ENCODE results near the gene BCAR3. TPM values are rescaled to one million over a fixed set of nuclear protein-coding genes. Genes with fewer than 3 reads are reported as not detected.

BCAR3 gene
- total RNA-seq, 2 experiments from 2014 or later: 0.71 to 0.91 TPM

GRCh38 chr1:93623875-93624274 is 57.8 kb downstream of the BCAR3 start:
- no peaks in the 10 kb centered on the region for H3K36me3 Mint-ChIP-seq
- no peak overlapping the region for H3K27ac Mint-ChIP-seq
- no peaks in the 10 kb centered on the region for H3K9me3 Mint-ChIP-seq
- H3K27me3 Mint-ChIP-seq: no peaks in the 10 kb centered on the region
- ATAC-seq (ENCODE audit: low read depth) (no peak), DNase-seq (no peak)
- no peak overlapping the region for H3K4me3 Mint-ChIP-seq
- POLR2A ChIA-PET: no interaction called here
- peaks cover 2% of the 10 kb centered on the region for H3K4me1 Mint-ChIP-seq

- ATAC-seq (ENCODE audit: low read depth): no peak
- no peak overlapping the region for H3K4me3 Mint-ChIP-seq
- no peaks in the 10 kb centered on the region for H3K36me3 Mint-ChIP-seq
- DNase-seq: no peak
- H3K4me1 Mint-ChIP-seq: peaks cover 2% of the 10 kb centered on the region
- H3K9me3 Mint-ChIP-seq: no peaks in the 10 kb centered on the region
- H3K27me3 Mint-ChIP-seq: no peaks in the 10 kb centered on the region
- POLR2A ChIA-PET: no interaction called here
- no peak overlapping the region for H3K27ac Mint-ChIP-seq
Observed at GRCh38 chr1:93623436-93623835, 58.2 kb downstream of the BCAR3 start.

DNA sequence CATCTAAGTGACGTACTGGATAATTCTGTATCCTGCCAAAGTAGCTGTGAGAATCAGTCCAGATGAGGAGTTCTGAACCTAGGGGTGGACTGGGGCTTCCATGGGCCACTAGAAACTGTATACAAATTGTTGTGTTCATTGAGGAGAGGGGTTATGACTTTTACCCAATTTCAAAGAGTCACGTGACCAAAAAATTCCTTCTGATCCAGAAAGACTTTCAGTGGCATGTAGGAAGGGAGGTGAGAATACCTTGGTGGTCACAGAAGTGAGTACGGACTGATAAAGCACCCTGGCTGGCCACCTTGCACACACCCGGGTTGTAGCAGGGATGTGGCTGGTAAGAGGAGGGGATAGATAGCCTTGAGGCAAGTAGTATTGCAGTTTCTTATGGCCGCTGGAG is 60.4 kb downstream of the BCAR3 start:
- Mint-ChIP-seq H3K4me1 (peaks cover 2% of the 10 kb centered on the region), H3K9me3 (no peaks in the 10 kb centered on the region), H3K36me3 (no peaks in the 10 kb centered on the region), H3K4me3 (no peak overlapping the region), H3K27ac (no peak overlapping the region), H3K27me3 (no peaks in the 10 kb centered on the region)
- DNase-seq (no peak), ATAC-seq (ENCODE audit: low read depth) (no peak)
- POLR2A ChIA-PET: no interaction called here

DNA sequence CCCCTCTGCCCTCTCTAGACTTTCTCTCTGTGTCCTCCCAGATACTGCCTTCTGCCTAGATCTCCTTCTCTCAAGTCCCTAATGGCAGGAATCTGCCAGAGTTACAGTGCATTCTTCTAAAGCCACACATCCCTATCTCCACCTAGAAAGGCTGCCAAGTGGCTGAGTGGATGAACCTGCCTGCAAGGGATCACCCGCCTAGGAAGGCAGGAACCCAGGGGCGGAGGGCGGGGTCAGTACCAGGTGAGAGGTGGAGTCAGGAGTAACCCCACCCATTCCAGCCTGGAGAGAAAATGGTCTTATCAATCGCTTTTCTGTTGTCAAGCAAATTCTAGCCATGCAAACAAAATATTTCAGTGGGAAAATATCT is 60.8 kb downstream of the BCAR3 start:
- no peak overlapping the region for H3K27ac Mint-ChIP-seq
- POLR2A ChIA-PET: no interaction called here

GRCh38 chr1:93620172-93620840 is 61.3 kb downstream of the BCAR3 start:
- POLR2A ChIA-PET: no interaction called here
- no peaks in the 10 kb centered on the region for H3K9me3 Mint-ChIP-seq
- H3K4me1 Mint-ChIP-seq: peaks cover 2% of the 10 kb centered on the region
- H3K27me3 Mint-ChIP-seq: no peaks in the 10 kb centered on the region
- no peak for ATAC-seq (ENCODE audit: low read depth)
- no peaks in the 10 kb centered on the region for H3K36me3 Mint-ChIP-seq
- H3K27ac Mint-ChIP-seq: no peak overlapping the region
- no peak for DNase-seq
- H3K4me3 Mint-ChIP-seq: no peak overlapping the region

More for the DNA sequence above, 60.8 kb downstream of the BCAR3 start:
- H3K27me3 Mint-ChIP-seq: no peaks in the 10 kb centered on the region
- no peak overlapping the region for H3K4me3 Mint-ChIP-seq
- no peak for DNase-seq
- H3K9me3 Mint-ChIP-seq: no peaks in the 10 kb centered on the region
- H3K4me1 Mint-ChIP-seq: peaks cover 2% of the 10 kb centered on the region
- H3K36me3 Mint-ChIP-seq: no peaks in the 10 kb centered on the region
- no peak for ATAC-seq (ENCODE audit: low read depth)

GRCh38 chr1:93619507-93620171 is 62.0 kb downstream of the BCAR3 start:
- H3K27me3 Mint-ChIP-seq: no peaks in the 10 kb centered on the region
- no peak overlapping the region for H3K27ac Mint-ChIP-seq
- H3K36me3 Mint-ChIP-seq: no peaks in the 10 kb centered on the region
- ATAC-seq (ENCODE audit: low read depth): no peak
- H3K4me1 Mint-ChIP-seq: peaks cover 2% of the 10 kb centered on the region
- no peak overlapping the region for H3K4me3 Mint-ChIP-seq
- POLR2A ChIA-PET: no interaction called here
- no peaks in the 10 kb centered on the region for H3K9me3 Mint-ChIP-seq
- DNase-seq: no peak

DNA sequence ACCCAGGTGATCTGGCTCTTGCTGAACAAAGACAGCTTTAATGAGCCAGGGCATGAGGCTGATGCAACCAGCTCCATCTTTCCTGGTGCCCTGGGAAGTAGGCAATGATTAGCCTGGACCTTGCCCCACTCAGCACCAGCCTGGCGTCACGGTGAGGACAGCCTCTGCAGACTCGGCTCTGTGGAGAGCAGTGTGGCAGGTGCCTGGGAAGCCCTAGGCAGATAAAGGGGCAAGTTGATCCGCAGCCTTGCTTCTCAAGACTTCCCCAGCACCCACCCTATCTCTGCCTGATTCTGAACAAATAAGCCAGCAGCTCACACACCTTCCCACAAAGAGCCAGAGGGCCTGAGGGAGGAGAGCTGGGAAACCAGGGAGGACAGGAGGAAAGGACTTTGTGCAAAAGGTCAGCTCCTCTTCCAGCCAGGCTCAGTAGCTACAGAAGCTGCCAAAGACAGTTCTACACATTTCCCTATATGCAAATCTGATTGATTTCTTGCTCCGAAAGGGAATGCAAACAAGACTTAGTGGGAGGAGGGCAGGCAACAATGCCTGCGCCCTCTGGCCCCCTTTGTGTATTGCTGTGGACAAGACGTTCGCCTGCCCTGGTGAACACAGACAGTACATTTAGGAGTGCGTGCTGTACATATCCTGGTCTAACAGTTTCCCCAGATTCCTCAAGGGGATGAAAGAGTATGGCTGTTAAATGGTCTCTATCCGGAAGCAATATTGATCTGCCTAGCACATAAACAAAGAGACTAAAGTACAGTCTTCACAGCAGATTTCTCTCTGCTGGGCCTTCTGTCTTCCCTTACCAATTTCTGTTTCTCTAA is 63.8 kb downstream of the BCAR3 start:
- DNase-seq (no peak), ATAC-seq (ENCODE audit: low read depth) (no peak)
- no peaks in the 10 kb centered on the region for H3K9me3 Mint-ChIP-seq
- no peaks in the 10 kb centered on the region for H3K36me3 Mint-ChIP-seq
- no peak overlapping the region for H3K4me3 Mint-ChIP-seq
- peaks cover 2% of the 10 kb centered on the region for H3K4me1 Mint-ChIP-seq
- no peak overlapping the region for H3K27ac Mint-ChIP-seq
- peaks cover 4% of the 10 kb centered on the region for H3K27me3 Mint-ChIP-seq
- POLR2A ChIA-PET: interaction anchor here (0.7 kb wide), 1 partner anchor 16 kb away, joined by 5 read pairs; no protein-coding TSS in a partner anchor

- ATAC-seq (ENCODE audit: low read depth): no peak
- H3K36me3 Mint-ChIP-seq: no peaks in the 10 kb centered on the region
- no peak for DNase-seq
- H3K4me1 Mint-ChIP-seq: peaks cover 2% of the 10 kb centered on the region
- no peaks in the 10 kb centered on the region for H3K9me3 Mint-ChIP-seq
- POLR2A ChIA-PET: no interaction called here
- H3K27ac Mint-ChIP-seq: no peak overlapping the region
- peaks cover 4% of the 10 kb centered on the region for H3K27me3 Mint-ChIP-seq
- no peak overlapping the region for H3K4me3 Mint-ChIP-seq
Observed at GRCh38 chr1:93616996-93617669, 64.5 kb downstream of the BCAR3 start.

- Mint-ChIP-seq H3K36me3 (no peaks in the 10 kb centered on the region), H3K27ac (no peak overlapping the region), H3K27me3 (peaks cover 4% of the 10 kb centered on the region), H3K9me3 (no peaks in the 10 kb centered on the region), H3K4me1 (peaks cover 2% of the 10 kb centered on the region), H3K4me3 (no peak overlapping the region)
- ATAC-seq (ENCODE audit: low read depth) (no peak), DNase-seq (no peak)
- POLR2A ChIA-PET: interaction anchor here (0.6 kb wide), 1 partner anchor 833 kb away, joined by 3 read pairs; no protein-coding TSS in a partner anchor
Observed at GRCh38 chr1:93616221-93616995, 65.2 kb downstream of the BCAR3 start.

- no peak for DNase-seq
- ATAC-seq (ENCODE audit: low read depth): no peak
- Mint-ChIP-seq H3K27me3 (peaks cover 4% of the 10 kb centered on the region), H3K4me1 (peaks cover 1% of the 10 kb centered on the region), H3K9me3 (no peaks in the 10 kb centered on the region), H3K4me3 (no peak overlapping the region), H3K27ac (no peak overlapping the region), H3K36me3 (no peaks in the 10 kb centered on the region)
- POLR2A ChIA-PET: interaction anchor here (0.6 kb wide), 1 partner anchor 832 kb away, joined by 3 read pairs; no protein-coding TSS in a partner anchor
Observed at GRCh38 chr1:93615582-93616150, 66.0 kb downstream of the BCAR3 start.

GRCh38 chr1:93614986-93615581 is 66.6 kb downstream of the BCAR3 start:
- Mint-ChIP-seq H3K9me3 (no peaks in the 10 kb centered on the region), H3K4me3 (no peak overlapping the region), H3K4me1 (no peaks in the 10 kb centered on the region), H3K36me3 (no peaks in the 10 kb centered on the region), H3K27ac (no peak overlapping the region), H3K27me3 (peaks cover 4% of the 10 kb centered on the region)
- no peak for DNase-seq
- no peak for ATAC-seq (ENCODE audit: low read depth)
- POLR2A ChIA-PET: no interaction called here

DNA sequence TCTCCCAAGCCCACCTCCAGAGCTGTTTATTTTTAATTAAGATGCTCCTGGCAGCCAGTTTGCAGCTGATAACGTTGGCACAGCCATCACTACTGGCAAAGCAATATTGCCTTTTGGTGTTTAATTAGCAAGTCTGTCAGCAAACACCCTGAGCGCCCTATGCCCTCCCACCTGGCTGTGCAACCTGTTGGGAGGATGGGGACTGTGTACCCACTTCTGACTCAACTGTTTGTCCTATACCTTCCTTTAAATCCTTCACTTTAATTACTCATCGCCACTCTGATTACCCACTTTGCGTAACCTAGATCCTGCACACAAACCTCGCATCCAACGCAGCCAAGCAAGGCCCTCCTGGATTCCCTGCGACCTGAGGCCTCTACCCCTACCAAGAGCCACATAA is 67.1 kb downstream of the BCAR3 start:
- Mint-ChIP-seq H3K4me3 (no peak overlapping the region), H3K36me3 (no peaks in the 10 kb centered on the region), H3K27ac (no peak overlapping the region), H3K9me3 (no peaks in the 10 kb centered on the region), H3K27me3 (peaks cover 4% of the 10 kb centered on the region), H3K4me1 (no peaks in the 10 kb centered on the region)
- POLR2A ChIA-PET: no interaction called here
- DNase-seq (no peak), ATAC-seq (ENCODE audit: low read depth) (no peak)
